ENCODE measurements around the gene AMH. TPM values are rescaled to one million over a fixed set of nuclear protein-coding genes. Genes with fewer than 3 reads are reported as not detected.
"Not testable (repeated sequence)": the region's sequence is repeated elsewhere in the genome, so short reads cannot be mapped to it uniquely, and the experiment has no call there.

AMH gene
- 2.2 TPM for total RNA-seq

DNA sequence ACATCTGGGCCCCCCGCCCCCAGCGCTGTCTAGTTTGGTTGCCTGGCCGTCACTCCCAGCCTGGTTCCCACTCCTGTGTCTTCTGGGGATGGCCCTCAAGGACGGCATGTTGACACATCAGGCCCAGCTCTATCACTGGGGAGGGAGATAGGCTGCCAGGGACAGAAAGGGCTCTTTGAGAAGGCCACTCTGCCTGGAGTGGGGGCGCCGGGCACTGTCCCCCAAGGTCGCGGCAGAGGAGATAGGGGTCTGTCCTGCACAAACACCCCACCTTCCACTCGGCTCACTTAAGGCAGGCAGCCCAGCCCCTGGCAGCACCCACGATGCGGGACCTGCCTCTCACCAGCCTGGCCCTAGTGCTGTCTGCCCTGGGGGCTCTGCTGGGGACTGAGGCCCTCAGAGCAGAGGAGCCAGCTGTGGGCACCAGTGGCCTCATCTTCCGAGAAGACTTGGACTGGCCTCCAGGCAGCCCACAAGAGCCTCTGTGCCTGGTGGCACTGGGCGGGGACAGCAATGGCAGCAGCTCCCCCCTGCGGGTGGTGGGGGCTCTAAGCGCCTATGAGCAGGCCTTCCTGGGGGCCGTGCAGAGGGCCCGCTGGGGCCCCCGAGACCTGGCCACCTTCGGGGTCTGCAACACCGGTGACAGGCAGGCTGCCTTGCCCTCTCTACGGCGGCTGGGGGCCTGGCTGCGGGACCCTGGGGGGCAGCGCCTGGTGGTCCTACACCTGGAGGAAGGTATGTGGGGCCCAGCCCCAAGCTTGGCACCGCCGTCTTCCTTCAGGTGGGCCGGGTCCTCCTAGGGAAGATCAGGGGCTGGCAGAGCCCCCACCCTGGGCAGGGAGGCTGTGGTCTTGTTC lies at the start of gene AMH:
AMH (plus strand) TSS at position 314 of the 857 bp plus-strand sequence; CDS start at position 324, 10 bp downstream.
- no peak for DNase-seq (ENCODE audit: low read depth in 2 of 3, low spot score in 2 of 3)

- no peak for DNase-seq (ENCODE audit: low read depth in 2 of 3, low spot score in 2 of 3)
These were observed 49.1 kb upstream of the AMH start for GRCh38 chr19:2199861-2200623.

- not testable (repeated sequence) for DNase-seq (ENCODE audit: low read depth in 2 of 3, low spot score in 2 of 3)
These were observed 48.4 kb upstream of the AMH start for GRCh38 chr19:2200624-2201294.

- DNase-seq (ENCODE audit: low read depth in 2 of 3, low spot score in 2 of 3): no peak
These were observed 47.5 kb upstream of the AMH start for GRCh38 chr19:2201473-2202148.

GRCh38 chr19:2202366-2202765 lies 46.8 kb upstream of the AMH start:
- no peak for DNase-seq (ENCODE audit: low read depth in 2 of 3, low spot score in 2 of 3)

GRCh38 chr19:2207008-2207407 lies 42.1 kb upstream of the AMH start:
- no peak for DNase-seq (ENCODE audit: low read depth in 2 of 3, low spot score in 2 of 3)

DNA sequence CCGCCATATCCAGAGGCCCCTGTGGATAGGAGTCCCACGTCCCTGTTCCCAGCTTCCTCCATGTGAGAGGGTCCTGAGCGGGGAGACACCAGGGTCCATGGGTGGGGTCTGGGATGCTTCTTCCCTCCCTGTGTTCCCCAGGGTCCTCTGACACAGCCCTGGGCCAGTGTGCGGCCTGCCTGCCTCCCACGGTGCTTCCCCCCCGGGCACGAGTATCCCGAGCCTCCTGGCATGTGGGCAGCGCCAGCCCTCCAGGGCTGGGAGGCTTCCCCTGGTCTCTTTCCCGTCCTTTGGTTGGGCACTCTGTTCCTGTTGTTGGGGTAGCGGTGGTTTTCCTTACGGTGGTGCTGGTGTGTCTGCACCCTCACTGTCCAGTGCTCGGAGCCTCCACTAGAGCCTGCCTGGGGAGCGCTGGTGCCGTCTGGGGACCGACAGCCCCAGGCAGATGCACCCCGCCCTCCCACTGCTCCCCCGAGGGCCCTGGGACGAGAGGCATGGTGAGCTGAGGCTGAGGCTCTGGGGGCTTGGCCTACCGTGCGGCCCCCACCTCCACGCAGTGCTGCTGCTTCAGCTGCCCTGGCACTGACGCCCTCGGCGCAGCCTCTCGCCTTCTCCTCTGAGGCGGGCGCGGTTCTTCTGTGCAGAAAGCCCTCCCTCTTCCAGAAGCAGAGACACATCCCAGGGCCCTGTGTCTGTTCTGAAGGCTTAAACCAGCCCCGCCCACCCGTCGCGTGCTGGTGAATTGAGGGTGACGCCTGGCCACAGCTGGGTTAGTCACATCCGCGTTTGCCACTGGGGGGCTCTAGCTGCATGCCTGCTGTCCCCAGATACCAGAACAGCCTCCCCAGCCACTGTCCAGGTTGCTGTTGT lies 40.9 kb upstream of the AMH start:
- peak in 1 of 3 donors; percentile 11 for DNase-seq (ENCODE audit: low read depth in 2 of 3, low spot score in 2 of 3)

DNA sequence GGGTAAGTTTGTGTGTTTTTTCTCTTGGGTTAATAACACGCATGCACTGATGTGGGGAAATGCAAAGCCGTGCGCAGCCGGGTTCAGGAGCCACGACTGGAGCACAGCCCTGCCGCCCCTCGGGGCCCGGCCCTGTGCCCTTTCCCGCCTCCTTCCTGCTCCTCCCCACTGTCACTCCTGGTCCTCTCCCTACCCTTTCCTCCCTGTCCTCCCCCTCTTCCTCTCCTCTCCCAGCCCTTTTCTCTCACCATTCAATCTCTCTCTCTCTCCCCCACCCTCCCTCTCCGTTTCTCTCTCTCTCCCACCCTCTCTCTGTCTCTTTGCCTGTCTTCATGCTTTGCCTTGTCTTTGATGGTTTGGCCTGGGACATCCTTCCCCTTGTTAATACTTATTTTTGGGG lies 40.1 kb upstream of the AMH start:
- DNase-seq (ENCODE audit: low read depth in 2 of 3, low spot score in 2 of 3): no peak

DNA sequence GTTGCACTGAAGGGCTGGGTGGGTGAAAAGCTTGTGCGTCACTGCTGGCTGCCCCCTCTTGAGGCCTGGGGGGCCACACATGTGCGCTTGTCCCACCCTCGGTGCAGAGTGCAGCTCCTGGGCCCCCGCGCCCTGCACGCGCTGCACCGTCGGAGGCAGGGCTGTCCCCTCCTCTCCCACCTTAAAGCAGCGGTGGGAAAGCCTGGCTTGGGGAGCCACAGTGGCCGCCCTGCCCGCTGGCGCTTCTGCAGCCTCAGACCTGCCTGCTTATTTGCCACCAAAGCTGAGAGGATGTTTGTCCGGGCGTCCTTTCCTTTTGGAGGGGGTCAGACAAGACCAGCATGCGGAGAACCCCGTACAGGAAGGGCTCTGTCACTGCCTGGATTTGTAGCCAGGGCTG lies 39.7 kb upstream of the AMH start:
- DNase-seq (ENCODE audit: low read depth in 2 of 3, low spot score in 2 of 3): no peak

GRCh38 chr19:2210206-2210605 lies 38.9 kb upstream of the AMH start:
- DNase-seq (ENCODE audit: low read depth in 2 of 3, low spot score in 2 of 3): no peak

GRCh38 chr19:2210987-2211740 lies 38.0 kb upstream of the AMH start:
- no peak for DNase-seq (ENCODE audit: low read depth in 2 of 3, low spot score in 2 of 3)

DNA sequence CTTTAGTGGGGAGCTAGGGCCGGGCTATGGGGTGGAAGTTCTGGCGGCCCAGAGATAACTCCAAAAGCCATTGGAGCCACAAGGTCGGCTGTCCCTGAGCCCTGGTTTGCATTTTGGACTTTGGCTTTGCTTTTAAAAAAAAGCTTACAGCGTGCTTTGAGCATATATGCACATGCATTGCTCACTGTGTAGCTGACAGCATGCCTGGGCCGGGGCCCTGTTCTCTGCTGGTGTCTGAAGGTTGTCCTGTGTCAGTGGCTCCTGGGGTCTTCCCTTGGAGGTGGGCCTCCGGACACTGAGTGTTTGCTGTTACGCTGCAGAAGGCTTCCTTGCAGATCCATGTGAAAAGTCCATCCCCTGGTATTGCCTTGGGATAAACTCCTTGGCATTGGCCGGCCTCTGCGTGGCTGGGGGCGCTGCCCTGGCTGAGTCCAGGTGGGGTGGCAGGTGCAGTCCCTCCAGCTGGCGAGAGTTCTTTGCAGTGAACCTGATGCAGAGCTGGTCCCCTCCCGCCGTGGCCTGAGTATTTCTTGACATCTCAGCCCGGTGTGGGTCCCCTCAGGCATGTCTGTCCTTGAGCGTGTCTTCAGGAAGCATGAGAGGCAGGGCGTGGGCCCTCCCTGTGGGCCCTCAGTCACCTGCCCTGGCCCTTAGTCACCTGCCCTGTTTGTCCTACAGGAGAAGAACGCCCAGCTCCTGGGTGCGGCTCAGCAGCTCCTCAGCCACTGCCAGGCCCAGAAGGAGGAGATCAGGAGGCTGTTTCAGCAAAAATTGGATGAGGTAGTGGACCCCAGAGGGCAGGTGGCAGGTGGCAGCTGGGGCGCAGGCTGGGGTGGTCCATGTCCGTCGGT lies 36.0 kb upstream of the AMH start:
- DNase-seq (ENCODE audit: low read depth in 2 of 3, low spot score in 2 of 3): no peak

- DNase-seq (ENCODE audit: low read depth in 2 of 3, low spot score in 2 of 3): no peak
These were observed 35.3 kb upstream of the AMH start for GRCh38 chr19:2213799-2214198.

DNA sequence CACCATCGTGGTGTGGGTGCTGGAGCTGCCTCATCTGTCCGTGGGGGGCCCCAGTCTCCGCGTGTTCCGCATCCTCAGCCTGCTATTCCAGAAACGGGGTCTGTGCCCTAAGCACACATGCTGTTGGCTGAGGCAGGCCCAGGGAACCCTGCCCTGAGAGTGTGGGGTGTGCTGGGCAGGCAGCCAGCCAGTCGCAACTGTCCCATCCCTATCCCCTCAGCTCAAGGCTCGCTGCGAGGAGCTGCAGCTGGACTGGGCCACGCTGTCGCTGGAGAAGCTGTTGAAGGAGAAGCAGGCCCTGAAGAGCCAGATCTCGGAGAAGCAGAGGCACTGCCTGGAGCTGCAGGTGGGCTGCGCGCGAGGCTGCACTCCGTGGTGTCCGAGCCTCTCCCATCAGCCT lies 34.9 kb upstream of the AMH start:
- no peak for DNase-seq (ENCODE audit: low read depth in 2 of 3, low spot score in 2 of 3)

DNA sequence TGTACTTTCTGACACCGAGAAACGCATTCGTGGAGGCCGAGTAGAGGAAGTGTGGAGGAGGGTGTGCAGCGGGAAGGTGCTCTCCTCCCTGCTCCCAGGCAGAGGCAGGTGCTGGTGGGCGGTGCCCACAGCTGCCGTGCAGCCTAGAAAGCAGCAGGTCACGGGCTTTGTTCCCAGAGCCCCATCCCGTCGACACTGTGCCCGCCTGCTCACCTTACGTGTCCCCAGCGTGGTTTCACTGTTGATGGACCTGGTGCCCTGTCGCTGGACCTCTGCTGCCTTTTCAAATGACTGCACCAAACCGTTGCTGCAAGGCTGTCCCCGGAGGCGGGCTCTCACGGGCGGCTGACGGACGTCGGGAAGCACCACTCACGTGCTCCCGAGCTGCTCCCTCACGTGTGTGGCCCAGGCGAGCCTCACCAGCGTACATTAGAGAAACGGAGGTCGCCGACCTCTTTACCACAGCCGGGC lies 33.8 kb upstream of the AMH start:
- peak in 1 of 3 donors; percentile 19 for DNase-seq (ENCODE audit: low read depth in 2 of 3, low spot score in 2 of 3)

GRCh38 chr19:2216361-2217225 lies 32.5 kb upstream of the AMH start:
- DNase-seq (ENCODE audit: low read depth in 2 of 3, low spot score in 2 of 3): no peak

- DNase-seq (ENCODE audit: low read depth in 2 of 3, low spot score in 2 of 3): no peak
These were observed 31.5 kb upstream of the AMH start for GRCh38 chr19:2217591-2217990.

Data from hematopoietic multipotent progenitor cell (in vitro differentiated cells).